GM19238 (cell line): ENCODE measurements around the gene AADAC.
"Not testable (repeated sequence)": the region's sequence is repeated elsewhere in the genome, so short reads cannot be mapped to it uniquely, and the experiment has no call there.

Experiments used
- DNase-seq: peaks from one replicate; pipeline ENCODE4 v3.0.0; 2011; ENCODE audit warnings: low spot score; ENCODE audit not compliant: insufficient read length

Gene AADAC

DNA sequence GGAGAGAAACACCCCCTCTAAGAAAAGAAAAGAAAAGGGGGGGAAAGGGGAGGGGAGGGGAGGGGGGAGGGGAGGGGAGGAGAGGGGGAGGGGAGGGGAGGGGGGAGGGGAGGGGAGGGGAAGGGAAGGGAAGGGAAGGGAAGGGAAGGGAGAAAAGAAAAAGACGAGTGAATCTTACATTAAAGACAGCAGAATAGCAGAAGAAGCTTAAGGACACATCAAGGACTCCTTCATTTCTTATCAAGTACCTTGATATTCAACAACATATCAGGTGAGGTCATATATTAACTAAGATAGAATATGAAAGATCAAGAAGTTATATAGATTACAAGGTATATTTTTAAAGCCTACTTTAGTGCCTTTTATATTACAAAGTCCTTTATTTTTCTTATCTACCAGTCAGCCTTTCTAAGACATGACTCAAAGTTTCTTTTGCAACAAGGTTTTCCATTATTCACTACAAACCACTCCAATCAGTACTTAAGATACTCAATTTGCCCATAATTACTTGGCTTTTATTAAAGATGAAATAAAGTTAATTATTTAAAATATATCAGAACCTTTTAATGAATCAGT is 17.7 kb upstream of the AADAC start:
- no peak for DNase-seq

GRCh38 chr3:151798466-151798865 is 15.4 kb upstream of the AADAC start:
- no peak for DNase-seq

DNA sequence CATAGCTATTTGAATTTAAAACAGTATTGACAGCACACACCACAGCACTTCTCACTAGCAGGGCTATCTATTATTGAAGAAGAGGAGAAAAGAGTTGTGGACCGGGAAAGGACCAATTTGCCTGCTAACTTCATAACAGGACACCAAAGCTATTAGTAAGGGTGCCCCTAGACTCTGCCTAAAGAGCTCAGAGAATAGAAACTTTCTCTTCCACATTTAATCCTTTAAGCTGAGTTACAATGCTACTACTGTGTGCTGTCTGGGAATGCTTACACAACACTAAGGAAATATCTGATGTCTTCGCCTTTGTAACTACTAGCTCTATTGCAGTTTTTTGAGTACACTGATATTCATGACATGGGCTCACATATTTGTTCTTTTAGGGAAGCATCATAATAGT is 13.5 kb upstream of the AADAC start:
- no peak for DNase-seq

DNA sequence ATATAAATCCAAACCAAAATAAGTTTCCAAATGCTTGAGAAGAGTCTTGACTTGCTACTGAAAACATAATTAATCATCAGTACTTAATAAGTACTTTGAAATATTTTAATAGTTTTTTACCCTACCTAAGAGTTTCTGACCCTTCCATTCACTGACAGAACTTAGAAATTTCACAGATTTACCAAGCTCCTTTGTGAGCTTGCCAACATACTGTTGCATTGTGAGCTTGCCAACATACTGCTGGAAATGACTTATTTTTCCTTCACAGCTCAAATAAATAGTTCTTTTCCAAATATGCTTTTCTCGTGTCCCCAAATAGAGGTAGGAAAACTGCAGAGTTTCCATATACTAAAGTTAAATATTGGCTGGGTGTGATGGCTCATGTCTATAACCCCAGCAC is 9.6 kb upstream of the AADAC start:
- DNase-seq, result no peak

DNA sequence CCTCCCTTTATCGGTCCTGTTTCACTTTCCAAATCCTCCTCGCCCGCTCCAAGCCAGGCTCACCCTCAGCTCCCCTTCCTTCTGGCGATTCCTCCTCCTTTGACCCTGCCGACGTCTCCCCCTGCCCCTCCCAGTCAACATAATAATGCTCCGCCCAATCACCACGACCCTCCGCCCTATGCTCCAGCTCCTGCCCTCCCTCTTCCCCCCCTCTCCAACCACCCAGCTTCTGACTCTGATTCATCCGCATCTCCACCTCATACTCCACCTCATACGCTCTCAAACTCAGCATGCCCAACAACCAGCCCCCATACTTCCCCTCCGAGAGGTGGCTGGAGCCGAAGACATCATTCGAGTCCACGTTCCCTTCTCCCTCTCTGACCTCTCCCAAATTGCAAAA is 7.1 kb upstream of the AADAC start:
- no peak for DNase-seq

DNA sequence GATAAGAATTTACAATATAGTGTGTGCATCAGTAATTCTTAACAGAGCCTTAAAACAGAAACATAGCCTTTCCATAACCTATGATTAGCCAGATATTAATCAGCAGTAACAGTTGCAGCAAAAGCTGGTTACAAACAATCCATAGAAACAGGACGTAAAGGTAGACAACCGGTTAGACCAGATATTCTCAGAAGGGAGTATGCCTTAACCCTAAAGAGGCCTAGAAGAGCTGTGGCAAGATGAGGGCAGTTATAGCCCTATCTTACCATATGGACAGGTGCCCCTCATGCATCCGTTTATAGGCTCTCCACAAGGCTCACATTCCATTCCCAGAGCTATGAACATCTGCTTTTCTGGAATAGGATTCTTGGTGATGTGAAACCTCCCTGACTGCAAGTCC is 5.0 kb upstream of the AADAC start:
- not testable (repeated sequence) for DNase-seq

- DNase-seq, result no peak
Observed at GRCh38 chr3:151811474-151811873, 2.4 kb upstream of the AADAC start.

- DNase-seq, result no peak
Observed at GRCh38 chr3:151814588-151814987, 672 bp downstream of the AADAC start.

DNA sequence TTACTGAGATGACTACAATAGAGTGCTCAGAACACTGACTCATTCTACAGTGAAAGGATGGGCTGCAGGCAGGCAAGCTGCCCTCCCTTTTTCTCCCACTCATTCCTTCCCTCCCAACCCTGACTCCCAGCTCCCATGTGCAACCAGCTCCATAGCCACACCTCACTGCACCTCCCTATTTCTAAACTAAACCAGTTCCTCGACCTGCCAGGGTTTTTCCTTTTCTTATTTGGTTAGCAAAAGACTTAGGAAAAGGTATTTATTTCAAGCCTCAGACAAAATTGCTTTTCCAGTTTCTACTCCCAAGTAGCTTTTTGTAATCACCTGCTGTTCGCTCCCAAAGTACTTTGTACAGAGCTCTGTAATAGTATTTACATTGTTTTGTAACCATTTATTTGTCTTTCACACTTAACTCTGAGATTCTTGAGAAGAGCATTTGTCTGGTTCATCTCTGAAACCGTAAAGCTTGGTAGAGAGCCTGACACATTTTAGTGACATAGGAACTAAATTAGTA is 2.2 kb downstream of the AADAC start:
- DNase-seq, result no peak

DNA sequence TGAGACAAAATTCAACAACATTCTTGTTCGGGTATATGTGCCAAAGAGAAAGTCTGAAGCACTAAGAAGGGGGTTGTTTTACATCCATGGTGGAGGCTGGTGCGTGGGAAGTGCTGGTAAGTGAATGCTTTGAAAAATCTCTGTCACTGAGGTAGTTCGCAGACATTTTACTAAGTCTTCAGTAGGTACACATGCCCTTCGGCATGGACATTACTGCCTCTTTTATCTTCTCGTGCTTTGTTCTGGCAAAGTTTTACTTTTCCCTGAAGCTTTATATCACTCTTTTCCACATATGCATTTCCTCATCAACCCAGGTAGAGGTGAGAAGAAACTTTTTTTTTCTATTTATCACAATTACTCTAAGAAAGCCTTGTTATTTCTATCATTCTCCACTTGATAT is 3.6 kb downstream of the AADAC start:
- no peak for DNase-seq

DNA sequence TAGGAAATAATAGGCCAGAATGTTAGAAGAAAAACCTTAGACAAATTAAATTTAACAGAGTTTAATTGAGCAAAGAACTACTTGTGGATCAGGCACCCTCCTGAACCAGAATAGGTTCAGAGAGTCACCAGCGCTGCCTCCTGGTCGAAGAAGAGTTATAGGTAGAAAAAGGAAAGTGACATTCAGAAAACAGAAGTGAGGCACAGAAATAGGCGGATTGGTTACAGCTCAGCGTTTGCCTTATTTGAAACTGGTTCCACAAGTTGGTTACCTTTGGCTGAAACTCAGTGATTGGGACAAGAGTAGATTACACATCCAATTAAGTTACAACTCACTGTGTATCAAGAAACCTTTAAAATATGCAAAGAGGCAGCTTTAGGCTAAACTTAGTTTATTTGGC is 4.4 kb downstream of the AADAC start:
- DNase-seq, result no peak

- DNase-seq, result no peak
Observed at GRCh38 chr3:151819910-151820309, 6.0 kb downstream of the AADAC start.

GRCh38 chr3:151827816-151828215 is 13.9 kb downstream of the AADAC start:
- no peak for DNase-seq

- no peak for DNase-seq
Observed at GRCh38 chr3:151835751-151836525, 22.0 kb downstream of the AADAC start.

- DNase-seq, result no peak
Observed at GRCh38 chr3:151837057-151837456, 23.1 kb downstream of the AADAC start.

DNA sequence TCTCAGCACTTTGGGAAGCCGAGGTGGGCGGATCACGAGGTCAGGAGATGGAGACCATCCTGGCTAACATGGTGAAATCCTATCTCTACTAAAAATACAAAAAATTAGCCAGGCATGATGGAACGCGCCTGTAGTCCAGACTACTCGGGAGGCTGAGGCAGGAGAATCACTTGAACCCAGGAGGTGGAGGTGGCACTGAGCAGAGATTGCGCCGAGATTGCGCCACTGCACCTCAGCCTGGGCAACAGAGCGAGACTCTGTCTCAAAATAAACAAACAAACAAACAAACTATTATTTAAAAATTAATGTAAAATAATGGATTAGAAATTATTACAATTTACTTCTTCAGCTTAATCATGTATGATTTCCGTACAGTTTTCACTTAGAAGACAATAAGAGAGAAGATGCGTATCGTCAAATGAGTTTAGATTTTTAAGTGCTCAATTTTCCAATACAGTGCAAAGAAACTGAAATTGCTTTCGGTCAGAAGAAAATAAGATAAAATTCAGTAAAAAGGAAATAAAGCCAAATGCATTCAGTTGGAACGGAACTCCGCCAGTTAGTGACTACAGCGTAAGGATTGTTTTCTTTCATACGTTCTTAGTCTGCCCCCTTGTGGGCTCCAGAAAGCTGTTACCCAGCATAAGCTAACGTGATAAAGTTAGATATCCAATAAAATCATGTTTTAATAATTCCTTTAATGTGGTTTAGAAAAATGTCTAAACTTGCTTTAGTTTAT is 24.8 kb downstream of the AADAC start:
- no peak for DNase-seq

GRCh38 chr3:151839313-151839631 is 25.4 kb downstream of the AADAC start:
- DNase-seq, result no peak

GRCh38 chr3:151841801-151842200 is 27.9 kb downstream of the AADAC start:
- DNase-seq, result no peak

- no peak for DNase-seq
Observed at GRCh38 chr3:151843275-151843674, 29.4 kb downstream of the AADAC start.

DNA sequence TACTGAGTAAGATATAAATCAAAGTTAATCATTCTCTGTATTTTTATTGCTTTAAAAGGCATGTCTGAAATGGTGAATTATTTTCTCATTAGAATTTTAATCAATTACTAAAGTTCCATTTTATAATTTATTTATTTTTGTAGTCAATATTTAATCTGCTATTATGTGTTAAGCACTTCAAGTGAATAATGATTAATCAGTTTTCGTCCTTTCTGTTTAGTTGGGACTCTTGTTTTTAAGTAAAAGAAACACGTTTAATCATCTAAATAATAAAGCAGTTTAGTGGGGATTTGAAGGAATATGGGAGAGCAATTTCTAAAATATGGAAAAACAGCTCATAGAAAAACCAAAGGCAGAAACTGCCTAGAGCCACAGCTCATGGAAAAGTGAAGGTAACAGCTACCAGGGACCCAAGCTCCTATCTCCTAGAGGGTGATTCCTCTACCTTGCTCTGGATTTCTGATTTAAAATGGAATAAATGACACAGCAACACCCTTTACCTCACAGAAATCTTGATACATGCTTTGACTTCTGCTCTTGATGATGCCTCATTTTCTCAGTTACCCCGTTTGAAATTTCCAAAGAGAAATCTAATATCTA is 31.5 kb downstream of the AADAC start:
- DNase-seq, result no peak

DNA sequence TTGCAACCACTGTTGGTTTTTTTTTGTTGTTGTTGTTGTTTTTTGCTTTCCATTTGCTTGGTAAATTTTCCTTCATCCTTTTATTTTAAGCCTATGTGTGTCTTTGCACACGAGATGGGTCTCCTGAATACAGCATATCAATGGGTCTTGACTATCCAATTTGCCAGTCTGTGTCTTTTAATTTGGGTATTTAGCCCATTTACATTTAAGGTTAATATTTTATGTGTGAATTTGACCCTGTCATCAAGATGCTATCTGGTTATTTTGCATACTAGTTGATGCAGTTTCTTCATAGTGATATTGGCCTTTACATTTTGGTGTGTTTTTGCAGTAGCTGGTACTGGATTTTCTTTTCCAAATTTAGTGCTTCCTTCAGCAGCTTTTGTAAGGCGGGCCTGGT is 36.1 kb downstream of the AADAC start:
- DNase-seq, result not testable (repeated sequence)
